ENCODE results near the gene C6.

GRCh38 chr5:41181691-41182564 is 31.4 kb downstream of the C6 start:
- TF ChIP-seq POLR2A (IDR thresholded peaks at IDR 0.05) (no peak), CTCF (IDR thresholded peaks at IDR 0.05) (no peak)

All from testis (tissue), 2 donors.